ENCODE results near the gene MAP2K5. TPM values are rescaled to one million over a fixed set of nuclear protein-coding genes. Genes with fewer than 3 reads are reported as not detected.

MAP2K5 gene
- total RNA-seq, 1 experiment from 2014 or later: 15.0 TPM

DNA sequence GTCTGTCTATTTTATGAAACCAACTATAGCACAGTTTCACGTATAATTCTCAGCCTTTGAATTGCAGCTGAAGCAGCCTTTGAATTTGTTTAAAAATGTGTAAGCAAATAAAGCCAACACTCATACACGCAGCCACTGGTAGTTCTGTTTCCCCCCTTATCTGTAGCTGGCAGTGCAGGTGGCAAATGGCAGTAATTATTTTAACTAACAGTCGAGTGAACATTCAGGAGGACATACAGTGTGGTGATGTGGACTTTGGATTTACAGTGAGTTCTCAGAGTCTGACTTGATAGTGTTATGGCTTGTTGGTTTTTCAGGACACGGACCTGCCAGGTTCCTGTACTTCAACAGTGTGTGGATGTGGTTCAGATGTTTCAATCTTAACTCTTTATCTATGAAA lies 218.8 kb downstream of the MAP2K5 start:
- no peak overlapping the region; a peak in 1 of 7 replicates for H3K27ac Mint-ChIP-seq
- TF ChIP-seq, protein P1, sequence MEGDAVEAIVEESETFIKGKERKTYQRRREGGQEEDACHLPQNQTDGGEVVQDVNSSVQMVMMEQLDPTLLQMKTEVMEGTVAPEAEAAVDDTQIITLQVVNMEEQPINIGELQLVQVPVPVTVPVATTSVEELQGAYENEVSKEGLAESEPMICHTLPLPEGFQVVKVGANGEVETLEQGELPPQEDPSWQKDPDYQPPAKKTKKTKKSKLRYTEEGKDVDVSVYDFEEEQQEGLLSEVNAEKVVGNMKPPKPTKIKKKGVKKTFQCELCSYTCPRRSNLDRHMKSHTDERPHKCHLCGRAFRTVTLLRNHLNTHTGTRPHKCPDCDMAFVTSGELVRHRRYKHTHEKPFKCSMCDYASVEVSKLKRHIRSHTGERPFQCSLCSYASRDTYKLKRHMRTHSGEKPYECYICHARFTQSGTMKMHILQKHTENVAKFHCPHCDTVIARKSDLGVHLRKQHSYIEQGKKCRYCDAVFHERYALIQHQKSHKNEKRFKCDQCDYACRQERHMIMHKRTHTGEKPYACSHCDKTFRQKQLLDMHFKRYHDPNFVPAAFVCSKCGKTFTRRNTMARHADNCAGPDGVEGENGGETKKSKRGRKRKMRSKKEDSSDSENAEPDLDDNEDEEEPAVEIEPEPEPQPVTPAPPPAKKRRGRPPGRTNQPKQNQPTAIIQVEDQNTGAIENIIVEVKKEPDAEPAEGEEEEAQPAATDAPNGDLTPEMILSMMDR (conservative IDR thresholded peaks at IDR 0.05): no peak

More for the DNA sequence above, 218.8 kb downstream of the MAP2K5 start:
- Histone ChIP-seq H3K9ac (ENCODE audit: extremely low read depth, insufficient read length, low read length) (no peak overlapping the region), H2BK120ac (ENCODE audit: low read depth, low read length, poor library complexity, severe bottlenecking) (no peak overlapping the region), H3K4ac (ENCODE audit: low read depth, low read length) (no peak overlapping the region), H3K23me2 (ENCODE audit: insufficient read length, low read depth, low read length, poor library complexity, severe bottlenecking) (no peaks in the 10 kb centered on the region), H3K79me2 (ENCODE audit: insufficient read depth, low read length) (no peaks in the 10 kb centered on the region), H4K91ac (ENCODE audit: insufficient read length, low read depth, low read length) (no peak overlapping the region), H2BK15ac (ENCODE audit: low read depth, low read length) (no peak overlapping the region), H2BK20ac (ENCODE audit: low read depth, low read length, poor library complexity, severe bottlenecking) (no peak overlapping the region), H2BK5ac (ENCODE audit: insufficient read length, low read length) (no peak overlapping the region), H2AFZ (ENCODE audit: low read length) (no peak overlapping the region), H4K8ac (replicated peaks; ENCODE audit: insufficient read length, low read depth, low read length) (no peak overlapping the region), H3K56ac (ENCODE audit: insufficient read length, low read depth, low read length) (no peak overlapping the region), H3K4me1 (ENCODE audit: insufficient read depth, low read length) (peaks cover 3% of the 10 kb centered on the region; the same call in 1 of the 2 replicates), H3T11ph (ENCODE audit: low read length) (no peak overlapping the region), H4K5ac (ENCODE audit: insufficient read length, low read depth, low read length) (no peak overlapping the region), H3K4me2 (ENCODE audit: insufficient read depth, insufficient read length, low read length) (no peak overlapping the region), H3K14ac (ENCODE audit: insufficient read depth, low read length) (no peak overlapping the region), H4K20me1 (ENCODE audit: control insufficient read depth, insufficient read depth, insufficient read length) (no peaks in the 10 kb centered on the region), H3K27me3 (ENCODE audit: insufficient read depth, low read length) (no peaks in the 10 kb centered on the region), H2AK5ac (ENCODE audit: insufficient read length, low read length) (no peak overlapping the region), H3K23ac (ENCODE audit: insufficient read length, low read depth, low read length) (no peak overlapping the region), H3K18ac (ENCODE audit: insufficient read length, low read depth, low read length) (no peak overlapping the region), H2BK12ac (ENCODE audit: insufficient read length, low read depth, low read length) (no peak overlapping the region), H3K79me1 (ENCODE audit: insufficient read depth, low read depth, low read length, poor library complexity, severe bottlenecking) (no peaks in the 10 kb centered on the region), H3K27ac (ENCODE audit: insufficient read length, low read depth, low read length) (no peak overlapping the region), H3K9me3 (ENCODE audit: control insufficient read depth, low read depth, low read length) (no peaks in the 10 kb centered on the region)
- no peaks in the 10 kb centered on the region for H3K27me3 Mint-ChIP-seq (ENCODE audit: low read depth)
- WGBS (ENCODE audit: extremely low coverage, insufficient read length, low lambda C conversion rate): no CpG with 5 or more reads among the region's 4 CpGs
- no peaks in the 10 kb centered on the region for H3K36me3 Mint-ChIP-seq (ENCODE audit: insufficient read depth in 1 of 3, low read depth in 3 of 3)
- H3K4me1 Mint-ChIP-seq: peaks cover 5 to 11% of the 10 kb centered on the region in 2 experiments
- H3K4me3 Mint-ChIP-seq: no peak overlapping the region
- DNase-seq: no peak
- H3K9me3 Mint-ChIP-seq: no peaks in the 10 kb centered on the region
